ENCODE data around the gene LINC01488. TPM values are rescaled to one million over a fixed set of nuclear protein-coding genes. Genes with fewer than 3 reads are reported as not detected.
A peak's percentile ranks its signal among the peaks of the same experiment; 100 is the strongest.

The LINC01488 gene
- total RNA-seq, 1 experiment from 2014 or later = not detected

- ChIA-PET RAD21 (ENCODE audit: low non-redundant PET in 1 of 2, low total read pairs in 2 of 2, uncharacterized antibody in 2 of 2, unreplicated experiment in 2 of 2) (interaction anchor here in 1 of 2 experiments (0.6 kb wide), 1 partner anchor 42 kb away, joined by 3 read pairs; no protein-coding TSS in a partner anchor), POLR2A (no interaction called here), CTCF (interaction anchor here (0.6 kb wide), 1 partner anchor 143 kb away, joined by 4 read pairs; no protein-coding TSS in a partner anchor)
- Histone ChIP-seq H3K27me3 (ENCODE audit: insufficient read depth, low read length) (peaks cover 3% of the 10 kb centered on the region; the same call in 1 of the 2 replicates), H3K4me2 (ENCODE audit: low read length) (peak overlapping the region; percentile 69), H3K36me3 (ENCODE audit: control insufficient read depth in 1 of 2, insufficient read depth in 2 of 2, low read length in 2 of 2) (no peaks in the 10 kb centered on the region), H4K20me1 (ENCODE audit: insufficient read depth) (no peaks in the 10 kb centered on the region), H3K9me3 (ENCODE audit: control insufficient read depth in 1 of 2, insufficient read depth in 1 of 2, low read depth in 1 of 2, low read length in 2 of 2) (no peaks in the 10 kb centered on the region), H2AFZ (ENCODE audit: low read depth, low read length, poor library complexity, severe bottlenecking) (no peak overlapping the region), H3K9me2 (ENCODE audit: insufficient read depth) (no peaks in the 10 kb centered on the region), H3K4me1 (ENCODE audit: control insufficient read depth in 1 of 2, insufficient read depth in 2 of 2, low read length in 2 of 2) (peaks cover 12 to 27% of the 10 kb centered on the region in 2 experiments), H3K4me3 (replicated peaks in 1 of 2; ENCODE audit: low read depth in 1 of 2, low read length in 2 of 2) (peak overlapping the region in 1 of 2 experiments; percentile 28; a peak in 1 of 4 replicates), H3K79me2 (ENCODE audit: insufficient read depth, low read length) (no peaks in the 10 kb centered on the region), H3K9ac (ENCODE audit: low read length) (peak overlapping the region; percentile 38; the same call in 1 of the 2 replicates), H3K27ac (ENCODE audit: low read depth, low read length) (no peak overlapping the region)
- ATAC-seq (peak; percentile 44), DNase-seq (ENCODE audit: low read depth, low spot score) (no peak)
- BruUV-seq (replicated peaks) = no TSS peak
- TF ChIP-seq POLR2A (IDR thresholded peaks at IDR 0.05; ENCODE audit: borderline replicate concordance, extremely low read depth, insufficient read depth, insufficient read length) = no peak
- TF ChIP-seq EZH2phosphoT487 (IDR thresholded peaks at IDR 0.05; ENCODE audit: borderline replicate concordance) = no peak
- no peak for TF ChIP-seq REST (IDR thresholded peaks at IDR 0.05; ENCODE audit: low read depth)
- TF ChIP-seq EGR1 (IDR thresholded peaks at IDR 0.05; ENCODE audit: low read depth) = no peak
- TF ChIP-seq ELF1 (IDR thresholded peaks at IDR 0.05; ENCODE audit: borderline replicate concordance, low read depth) = no peak
- TF ChIP-seq SRF (IDR thresholded peaks at IDR 0.05; ENCODE audit: low read depth) = no peak
- intact Hi-C loops (cut with micrococcal nuclease) = loop anchor here (5.0 kb wide), 1 partner anchor 141 kb away; no protein-coding TSS in a partner anchor
These were observed 15.3 kb downstream of the LINC01488 start for GRCh38 chr11:69496631-69497220.
